GM12878 (cell line): ENCODE results near the gene PAX3. TPM values are rescaled to one million over a fixed set of nuclear protein-coding genes. Genes with fewer than 3 reads are reported as not detected.
"Not testable (repeated sequence)": the region's sequence is repeated elsewhere in the genome, so short reads cannot be mapped to it uniquely, and the experiment has no call there.

Source experiments
- ATAC-seq: fragments of 200-7000 bp; cut with Tn5 transposase; 3 replicates; pipeline ENCODE4 v1.9.1; 2020; ENCODE audit warnings: mild to moderate bottlenecking, moderate library complexity
- BruUV-seq: library from RNA; stranded (reverse); fragments of 400-500 nt; replicated peaks from 2 replicates; lab custom pipeline; 2021; lab: Mats Ljungman, UMichigan
- CTCF ChIA-PET: fragments of 300-600 bp; sonication (Branson Sonifier 250); formaldehyde crosslinking; extraction: SDS; loops from one replicate; lab custom pipeline; 2021; ENCODE audit warnings: inconsistent platforms; lab: Yijun Ruan, JAX
- POLR2A ChIA-PET: fragments of 350-600 bp; formaldehyde crosslinking; extraction: SDS; loops from one replicate; lab custom pipeline; 2021; ENCODE audit warnings: inconsistent platforms; lab: Charles Lee
- RAD21 ChIA-PET: fragments of 300-600 bp; sonication (Branson Sonifier 250); formaldehyde crosslinking; loops from one replicate; lab custom pipeline; 2023; ENCODE audit warnings: antibody characterized with exemption; ENCODE audit not compliant: unreplicated experiment; lab: Charles Lee
- SMC1A ChIA-PET: fragments of 300-600 bp; sonication (Branson Sonifier 250); formaldehyde crosslinking; loops from one replicate; lab custom pipeline; 2023; ENCODE audit not compliant: unreplicated experiment, uncharacterized antibody; lab: Charles Lee
- DNase-seq: peaks from one replicate; pipeline ENCODE4 v3.0.0-alpha.2; 2011; ENCODE audit warnings: low read depth, low spot score
- FAIRE-seq: peaks from 3 replicates; lab custom pipeline; 2011; peaks lifted over from hg19 to GRCh38; lab: Jason Lieb, UNC
- H2AFZ ChIP-seq: 2 replicates; pipeline ENCODE4 v1.6.0; 2011; ENCODE audit warnings: low read depth, low read length, control low read depth; ENCODE audit not compliant: control insufficient read depth
- H3K27ac ChIP-seq: 2 replicates; pipeline ENCODE4 v1.5.1; 2011; ENCODE audit warnings: control low read depth; ENCODE audit not compliant: control insufficient read depth, insufficient read depth
- H3K27me3 ChIP-seq, 2 experiments: replicated peaks in 1 of 2; 2 replicates each; pipeline versions ENCODE4 v1.6.0 to v1.6.1; 2011; ENCODE audit warnings: low read length in 1 of 2; ENCODE audit not compliant: control insufficient read depth in 2 of 2, insufficient read depth in 2 of 2
- H3K36me3 ChIP-seq, 2 experiments: 2 replicates each; pipeline ENCODE4 v1.5.1; 2011; ENCODE audit warnings: low read length in 1 of 2; ENCODE audit not compliant: control insufficient read depth in 2 of 2, insufficient read depth in 2 of 2
- H3K4me1 ChIP-seq: 2 replicates; pipeline ENCODE4 v1.6.1; 2011; ENCODE audit warnings: mild to moderate bottlenecking, low read length, moderate library complexity, mixed read lengths; ENCODE audit not compliant: control insufficient read depth, insufficient read depth
- H3K4me2 ChIP-seq: 2 replicates; pipeline ENCODE4 v1.6.0; 2011; ENCODE audit warnings: control low read depth; ENCODE audit not compliant: control insufficient read depth, insufficient read depth
- H3K4me3 ChIP-seq: fragments of 200-600 bp; sonication (generic); 2 replicates; pipeline ENCODE4 v1.5.1; 2016
- H3K79me2 ChIP-seq: 2 replicates; pipeline ENCODE4 v1.6.0; 2011; ENCODE audit warnings: low read length; ENCODE audit not compliant: control insufficient read depth, insufficient read depth
- H3K9ac ChIP-seq: 2 replicates; pipeline ENCODE4 v1.8.0; 2011; ENCODE audit warnings: low read length, control low read depth, mixed read lengths; ENCODE audit not compliant: control insufficient read depth, insufficient read depth
- H3K9me3 ChIP-seq: replicated peaks from 3 replicates; pipeline ENCODE4 v1.5.1; 2011; ENCODE audit warnings: mild to moderate bottlenecking, low read length; ENCODE audit not compliant: control insufficient read depth, insufficient read depth
- H4K20me1 ChIP-seq: 2 replicates; pipeline ENCODE4 v1.6.0; 2011; ENCODE audit not compliant: control insufficient read depth, insufficient read depth
- BCL11A ChIP-seq: IDR thresholded peaks from 2 replicates; pipeline ENCODE4 v1.6.1; 2011; ENCODE audit warnings: low read depth, low read length
- CHD4 ChIP-seq: fragments of 200-600 bp; sonication (generic); IDR thresholded peaks from 2 replicates; pipeline ENCODE4 v1.6.1; 2016; ENCODE audit warnings: mild to moderate bottlenecking
- POU2F2 ChIP-seq: IDR thresholded peaks from 3 replicates; pipeline ENCODE4 v1.6.1; 2011; ENCODE audit warnings: low read depth, mild to moderate bottlenecking, low read length, borderline replicate concordance
- TARDBP ChIP-seq: IDR thresholded peaks from 2 replicates; pipeline ENCODE4 v1.6.1; 2016; ENCODE audit warnings: borderline replicate concordance
- ZNF622 ChIP-seq: fragments of 450-650 bp; IDR thresholded peaks from 2 replicates; pipeline ENCODE4 v1.6.1; 2017; ENCODE audit warnings: mild to moderate bottlenecking, inconsistent platforms
- WGBS: methylation state at CpG from one replicate; pipeline ENCODE4 v1.1.6; 2016; ENCODE audit warnings: low lambda C conversion rate; ENCODE audit not compliant: insufficient replicate concordance, insufficient coverage; ENCODE audit errors: missing lambda C conversion rate; 5-methylcytosine and 5-hydroxymethylcytosine counted together
- in situ Hi-C: fragments of 300-500 bp; cut with MboI; formaldehyde crosslinking; loops from 9 replicates; pipeline ENCODE4 v1.14.3; 2018; ENCODE audit warnings: mixed read lengths
- intact Hi-C: fragments of 100-400 bp; cut with micrococcal nuclease; formaldehyde crosslinking; loops from one replicate; pipeline ENCODE4 v1.14.2; 2022; ENCODE audit not compliant: unreplicated experiment
- polyA plus RNA-seq, 11 experiments: library from polyadenylated mRNA; depleted of rRNA in 4 of 11; unstranded in 6 of 11; stranded (reverse) in 5 of 11; fragments of >200 nt; fragmentation: Nextera tagmentation in 4 of 11; fragmentation: Illumina TruSeq in 1 of 11; extraction: Ambion mirVana in 4 of 11; extraction: Trizol in 1 of 11; gene quantifications; 1 replicate in 1 of 11; 2 replicates in 10 of 11; pipeline versions ENCODE4 v1.2.1 to v1.2.3, GENCODE V29; 2011 to 2016; ENCODE audit warnings: inconsistent platforms in 2 of 11, missing spikeins in 2 of 11, low read depth in 1 of 11
- total RNA-seq, 4 experiments: library from RNA; depleted of rRNA in 3 of 4; stranded (reverse); fragments of >200 nt in 3 of 4; fragmentation: Illumina TruSeq in 1 of 4; extraction: Trizol in 1 of 4; gene quantifications; 2 replicates each; pipeline versions ENCODE4 v1.2.1 to v1.2.3, GENCODE V29; 2013 to 2021
- TF ChIP-seq, protein P1 (sequence below): IDR thresholded peaks from 2 replicates; pipeline ENCODE4 v1.6.1; 2012; ENCODE audit warnings: improper control_type of control experiment, low read depth, low read length; ENCODE audit not compliant: insufficient replicate concordance

PAX3 gene
- total and polyA plus RNA-seq, 10 of the 15 experiments (the other 5 are each of a cell fraction or from before 2014, with no cell fraction given), result not detected

DNA sequence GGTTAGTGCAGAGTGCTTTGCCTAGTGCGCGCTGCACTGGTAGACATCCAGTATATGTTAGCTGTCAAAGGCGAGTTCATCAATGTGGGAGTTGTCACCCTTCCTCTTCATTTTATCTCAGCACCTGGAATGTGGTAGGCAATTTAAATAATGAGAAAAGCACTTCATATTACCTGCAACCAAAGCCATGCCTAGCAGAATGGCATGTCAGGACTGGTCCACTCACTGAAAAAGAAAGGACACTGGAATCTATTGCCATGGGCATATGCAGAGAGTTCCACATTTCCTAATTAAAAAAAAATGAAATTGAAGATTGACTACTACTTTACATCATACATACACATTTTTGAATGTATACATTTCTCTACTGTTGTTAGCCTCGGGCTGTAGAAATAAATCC lies 139.6 kb downstream of the PAX3 start (continued):
- TF ChIP-seq, protein P1, sequence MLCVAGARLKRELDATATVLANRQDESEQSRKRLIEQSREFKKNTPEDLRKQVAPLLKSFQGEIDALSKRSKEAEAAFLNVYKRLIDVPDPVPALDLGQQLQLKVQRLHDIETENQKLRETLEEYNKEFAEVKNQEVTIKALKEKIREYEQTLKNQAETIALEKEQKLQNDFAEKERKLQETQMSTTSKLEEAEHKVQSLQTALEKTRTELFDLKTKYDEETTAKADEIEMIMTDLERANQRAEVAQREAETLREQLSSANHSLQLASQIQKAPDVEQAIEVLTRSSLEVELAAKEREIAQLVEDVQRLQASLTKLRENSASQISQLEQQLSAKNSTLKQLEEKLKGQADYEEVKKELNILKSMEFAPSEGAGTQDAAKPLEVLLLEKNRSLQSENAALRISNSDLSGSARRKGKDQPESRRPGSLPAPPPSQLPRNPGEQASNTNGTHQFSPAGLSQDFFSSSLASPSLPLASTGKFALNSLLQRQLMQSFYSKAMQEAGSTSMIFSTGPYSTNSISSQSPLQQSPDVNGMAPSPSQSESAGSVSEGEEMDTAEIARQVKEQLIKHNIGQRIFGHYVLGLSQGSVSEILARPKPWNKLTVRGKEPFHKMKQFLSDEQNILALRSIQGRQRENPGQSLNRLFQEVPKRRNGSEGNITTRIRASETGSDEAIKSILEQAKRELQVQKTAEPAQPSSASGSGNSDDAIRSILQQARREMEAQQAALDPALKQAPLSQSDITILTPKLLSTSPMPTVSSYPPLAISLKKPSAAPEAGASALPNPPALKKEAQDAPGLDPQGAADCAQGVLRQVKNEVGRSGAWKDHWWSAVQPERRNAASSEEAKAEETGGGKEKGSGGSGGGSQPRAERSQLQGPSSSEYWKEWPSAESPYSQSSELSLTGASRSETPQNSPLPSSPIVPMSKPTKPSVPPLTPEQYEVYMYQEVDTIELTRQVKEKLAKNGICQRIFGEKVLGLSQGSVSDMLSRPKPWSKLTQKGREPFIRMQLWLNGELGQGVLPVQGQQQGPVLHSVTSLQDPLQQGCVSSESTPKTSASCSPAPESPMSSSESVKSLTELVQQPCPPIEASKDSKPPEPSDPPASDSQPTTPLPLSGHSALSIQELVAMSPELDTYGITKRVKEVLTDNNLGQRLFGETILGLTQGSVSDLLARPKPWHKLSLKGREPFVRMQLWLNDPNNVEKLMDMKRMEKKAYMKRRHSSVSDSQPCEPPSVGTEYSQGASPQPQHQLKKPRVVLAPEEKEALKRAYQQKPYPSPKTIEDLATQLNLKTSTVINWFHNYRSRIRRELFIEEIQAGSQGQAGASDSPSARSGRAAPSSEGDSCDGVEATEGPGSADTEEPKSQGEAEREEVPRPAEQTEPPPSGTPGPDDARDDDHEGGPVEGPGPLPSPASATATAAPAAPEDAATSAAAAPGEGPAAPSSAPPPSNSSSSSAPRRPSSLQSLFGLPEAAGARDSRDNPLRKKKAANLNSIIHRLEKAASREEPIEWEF, result no peak
- TF ChIP-seq CHD4 (no peak), BCL11A (no peak), POU2F2 (no peak), TARDBP (no peak), ZNF622 (no peak)
- TF ChIP-seq, all 136 proteins: peak for 0

DNA sequence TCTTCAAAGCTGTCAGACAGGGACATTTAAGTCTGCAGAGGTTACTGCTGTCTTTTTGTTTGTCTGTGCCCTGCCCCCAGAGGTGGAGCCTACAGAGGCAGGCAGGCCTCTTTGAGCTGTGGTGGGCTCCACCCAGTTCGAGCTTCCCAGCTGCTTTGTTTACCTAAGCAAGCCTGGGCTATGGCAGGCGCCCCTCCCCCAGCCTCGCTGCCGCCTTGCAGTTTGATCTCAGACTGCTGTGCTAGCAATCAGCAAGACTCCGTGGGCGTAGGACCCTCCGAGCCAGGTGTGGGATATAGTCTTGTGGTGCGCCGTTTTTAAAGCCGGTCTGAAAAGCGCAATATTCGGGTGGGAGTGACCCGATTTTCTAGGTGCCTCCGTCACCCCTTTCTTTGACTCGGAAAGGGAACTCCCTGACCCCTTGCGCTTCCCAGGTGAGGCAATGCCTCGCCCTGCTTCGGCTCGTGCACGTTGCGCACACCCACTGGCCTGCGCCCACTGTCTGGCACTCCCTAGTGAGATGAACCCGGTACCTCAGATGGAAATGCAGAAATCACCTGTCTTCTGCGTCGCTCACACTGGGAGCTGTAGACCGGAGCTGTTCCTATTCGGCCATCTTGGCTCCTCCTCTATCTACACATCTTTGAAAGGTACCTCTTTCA lies 143.7 kb downstream of the PAX3 start:
- in situ Hi-C loops, CTCF ChIA-PET, H3K36me3 ChIP-seq, ATAC-seq, H3K4me1 ChIP-seq, intact Hi-C loops, H3K27ac ChIP-seq, H4K20me1 ChIP-seq, SMC1A ChIA-PET, H3K4me3 ChIP-seq, DNase-seq, H3K79me2 ChIP-seq, H3K27me3 ChIP-seq, H3K9ac ChIP-seq, H3K9me3 ChIP-seq, FAIRE-seq, POLR2A ChIA-PET, BruUV-seq, RAD21 ChIA-PET, H2AFZ ChIP-seq, H3K4me2 ChIP-seq: not testable (repeated sequence)
- WGBS, result 57% methylated on average over 13 of the region's 27 CpGs

Other genes starting within 250 kb of the PAX3 start
- 12.8 and 14.6 TPM in 2 replicates for gene SGPP2, start 125.5 kb upstream of the PAX3 start, total RNA-seq (2014; rRNA removed)
- gene SGPP2, start 125.5 kb upstream of the PAX3 start, total RNA-seq (2014; rRNA removed; fragmentation: Illumina TruSeq; extraction: Trizol), result 13.4 and 13.6 TPM in 2 replicates
- gene SGPP2, start 125.5 kb upstream of the PAX3 start, total RNA-seq (2021), result 19.8 and 20.7 TPM in 2 replicates
- gene SGPP2, start 125.5 kb upstream of the PAX3 start, polyA plus RNA-seq (2011; rRNA removed), result 75.4 and 84.9 TPM in 2 replicates
- 23.8 and 23.9 TPM in 2 replicates for gene SGPP2, start 125.5 kb upstream of the PAX3 start, polyA plus RNA-seq (2014; fragmentation: Illumina TruSeq; extraction: Trizol)
- gene SGPP2, start 125.5 kb upstream of the PAX3 start, polyA plus RNA-seq (2014; fragmentation: Nextera tagmentation; extraction: Ambion mirVana), result 1 to 10 TPM; 3.5 to 3.7 TPM
- 13.2 and 15.2 TPM in 2 replicates for gene SGPP2, start 125.5 kb upstream of the PAX3 start, polyA plus RNA-seq (2014; rRNA removed)
- 1 to 10 TPM; 5.3 to 5.6 TPM for gene SGPP2, start 125.5 kb upstream of the PAX3 start, polyA plus RNA-seq (2016; fragmentation: Nextera tagmentation; extraction: Ambion mirVana)